ENCODE data around the gene TBC1D10A.

DNA sequence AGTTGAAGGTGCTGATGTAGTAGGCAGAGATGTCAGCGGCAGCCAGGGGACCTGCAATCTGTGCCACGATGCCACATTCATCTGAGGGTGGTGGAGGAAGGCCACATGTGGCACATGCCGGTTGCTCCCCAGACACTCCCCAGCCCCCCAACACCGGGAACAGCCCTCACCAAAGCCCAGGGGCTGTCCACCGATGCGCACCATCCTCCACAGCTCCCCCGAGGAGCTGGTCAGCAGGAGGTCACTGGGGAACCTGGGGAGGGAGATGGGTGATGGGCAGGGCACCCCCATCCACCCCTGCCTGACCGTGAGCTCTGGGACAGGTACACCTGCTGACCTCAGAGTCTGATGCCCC lies 40.9 kb downstream of the TBC1D10A start:
- TF ChIP-seq, protein P1, sequence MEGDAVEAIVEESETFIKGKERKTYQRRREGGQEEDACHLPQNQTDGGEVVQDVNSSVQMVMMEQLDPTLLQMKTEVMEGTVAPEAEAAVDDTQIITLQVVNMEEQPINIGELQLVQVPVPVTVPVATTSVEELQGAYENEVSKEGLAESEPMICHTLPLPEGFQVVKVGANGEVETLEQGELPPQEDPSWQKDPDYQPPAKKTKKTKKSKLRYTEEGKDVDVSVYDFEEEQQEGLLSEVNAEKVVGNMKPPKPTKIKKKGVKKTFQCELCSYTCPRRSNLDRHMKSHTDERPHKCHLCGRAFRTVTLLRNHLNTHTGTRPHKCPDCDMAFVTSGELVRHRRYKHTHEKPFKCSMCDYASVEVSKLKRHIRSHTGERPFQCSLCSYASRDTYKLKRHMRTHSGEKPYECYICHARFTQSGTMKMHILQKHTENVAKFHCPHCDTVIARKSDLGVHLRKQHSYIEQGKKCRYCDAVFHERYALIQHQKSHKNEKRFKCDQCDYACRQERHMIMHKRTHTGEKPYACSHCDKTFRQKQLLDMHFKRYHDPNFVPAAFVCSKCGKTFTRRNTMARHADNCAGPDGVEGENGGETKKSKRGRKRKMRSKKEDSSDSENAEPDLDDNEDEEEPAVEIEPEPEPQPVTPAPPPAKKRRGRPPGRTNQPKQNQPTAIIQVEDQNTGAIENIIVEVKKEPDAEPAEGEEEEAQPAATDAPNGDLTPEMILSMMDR (IDR thresholded peaks at IDR 0.05): no peak
- TF ChIP-seq EP300 (IDR thresholded peaks at IDR 0.05; ENCODE audit: low read depth) (no peak), POLR2A (IDR thresholded peaks at IDR 0.05) (no peak), POLR2AphosphoS5 (IDR thresholded peaks at IDR 0.05) (no peak)
